ENCODE data around the gene SYNJ2.

DNA sequence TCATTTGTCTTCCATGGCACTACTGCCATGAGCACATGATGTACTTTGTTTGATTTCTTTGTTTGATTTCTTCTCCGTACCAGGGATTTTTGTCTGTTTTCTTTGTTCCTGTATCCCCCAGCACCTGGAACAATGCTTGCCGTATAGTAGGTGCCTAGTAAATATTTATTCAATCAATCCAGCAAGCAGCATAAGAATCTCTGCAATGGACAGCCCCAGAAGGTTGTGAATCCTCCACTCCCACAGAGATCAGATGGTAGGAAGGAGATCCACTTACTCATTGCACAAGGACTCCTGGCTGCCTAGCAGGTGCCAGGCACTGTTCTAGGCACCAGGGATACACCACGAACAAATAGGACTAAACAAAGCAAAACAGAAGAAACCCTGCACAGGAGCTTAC lies 6.7 kb upstream of the SYNJ2 start:
- TF ChIP-seq, protein P1, sequence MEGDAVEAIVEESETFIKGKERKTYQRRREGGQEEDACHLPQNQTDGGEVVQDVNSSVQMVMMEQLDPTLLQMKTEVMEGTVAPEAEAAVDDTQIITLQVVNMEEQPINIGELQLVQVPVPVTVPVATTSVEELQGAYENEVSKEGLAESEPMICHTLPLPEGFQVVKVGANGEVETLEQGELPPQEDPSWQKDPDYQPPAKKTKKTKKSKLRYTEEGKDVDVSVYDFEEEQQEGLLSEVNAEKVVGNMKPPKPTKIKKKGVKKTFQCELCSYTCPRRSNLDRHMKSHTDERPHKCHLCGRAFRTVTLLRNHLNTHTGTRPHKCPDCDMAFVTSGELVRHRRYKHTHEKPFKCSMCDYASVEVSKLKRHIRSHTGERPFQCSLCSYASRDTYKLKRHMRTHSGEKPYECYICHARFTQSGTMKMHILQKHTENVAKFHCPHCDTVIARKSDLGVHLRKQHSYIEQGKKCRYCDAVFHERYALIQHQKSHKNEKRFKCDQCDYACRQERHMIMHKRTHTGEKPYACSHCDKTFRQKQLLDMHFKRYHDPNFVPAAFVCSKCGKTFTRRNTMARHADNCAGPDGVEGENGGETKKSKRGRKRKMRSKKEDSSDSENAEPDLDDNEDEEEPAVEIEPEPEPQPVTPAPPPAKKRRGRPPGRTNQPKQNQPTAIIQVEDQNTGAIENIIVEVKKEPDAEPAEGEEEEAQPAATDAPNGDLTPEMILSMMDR (IDR thresholded peaks at IDR 0.05; ENCODE audit: poor library complexity, severe bottlenecking): no peak
- TF ChIP-seq EZH2 (IDR thresholded peaks at IDR 0.05; ENCODE audit: borderline replicate concordance, insufficient read depth, low read length, poor library complexity, severe bottlenecking): no peak
- no peak for TF ChIP-seq SMC3 (conservative IDR thresholded peaks at IDR 0.05; ENCODE audit: poor library complexity)
- TF ChIP-seq POLR2AphosphoS5 (IDR thresholded peaks at IDR 0.05): no peak

All from neural cell (in vitro differentiated cells).